OCI-LY1 (cell line): ENCODE data around the gene ARID3A.

ENCODE experiments used
- CTCF ChIP-seq: fragments of 200-600 bp; sonication (generic), shearing (Covaris generic); IDR thresholded peaks from 2 replicates; pipeline ENCODE4 v1.5.1; 2017; ENCODE audit warnings: mild to moderate bottlenecking, antibody characterized with exemption, low read length, moderate library complexity, mixed read lengths
- EZH2 ChIP-seq: fragments of 200-600 bp; sonication (generic), shearing (Covaris generic); IDR thresholded peaks from 2 replicates; pipeline ENCODE4 v1.8.0; 2017; ENCODE audit warnings: borderline replicate concordance, mixed run types, mild to moderate bottlenecking, antibody characterized with exemption, low read length, moderate library complexity, mixed read lengths

GRCh38 chr19:974564-975257, 48.9 kb downstream of the ARID3A start:
- TF ChIP-seq CTCF (no peak), EZH2 (no peak)
